22Rv1 (cell line): ENCODE measurements around the gene ZNF462.

Experiments used
- H3K27ac ChIP-seq: fragments of 450-650 bp; 2 replicates; pipeline ENCODE4 v1.5.1; 2017
- CTCF ChIP-seq: fragments of 450-650 bp; IDR thresholded peaks from 2 replicates; pipeline ENCODE4 v1.5.1; 2017; ENCODE audit warnings: mild to moderate bottlenecking
- ZFX ChIP-seq: fragments of 450-650 bp; IDR thresholded peaks from 2 replicates; pipeline ENCODE4 v1.6.1; 2017; ENCODE audit warnings: antibody characterized with exemption, borderline replicate concordance

The ZNF462 gene

DNA sequence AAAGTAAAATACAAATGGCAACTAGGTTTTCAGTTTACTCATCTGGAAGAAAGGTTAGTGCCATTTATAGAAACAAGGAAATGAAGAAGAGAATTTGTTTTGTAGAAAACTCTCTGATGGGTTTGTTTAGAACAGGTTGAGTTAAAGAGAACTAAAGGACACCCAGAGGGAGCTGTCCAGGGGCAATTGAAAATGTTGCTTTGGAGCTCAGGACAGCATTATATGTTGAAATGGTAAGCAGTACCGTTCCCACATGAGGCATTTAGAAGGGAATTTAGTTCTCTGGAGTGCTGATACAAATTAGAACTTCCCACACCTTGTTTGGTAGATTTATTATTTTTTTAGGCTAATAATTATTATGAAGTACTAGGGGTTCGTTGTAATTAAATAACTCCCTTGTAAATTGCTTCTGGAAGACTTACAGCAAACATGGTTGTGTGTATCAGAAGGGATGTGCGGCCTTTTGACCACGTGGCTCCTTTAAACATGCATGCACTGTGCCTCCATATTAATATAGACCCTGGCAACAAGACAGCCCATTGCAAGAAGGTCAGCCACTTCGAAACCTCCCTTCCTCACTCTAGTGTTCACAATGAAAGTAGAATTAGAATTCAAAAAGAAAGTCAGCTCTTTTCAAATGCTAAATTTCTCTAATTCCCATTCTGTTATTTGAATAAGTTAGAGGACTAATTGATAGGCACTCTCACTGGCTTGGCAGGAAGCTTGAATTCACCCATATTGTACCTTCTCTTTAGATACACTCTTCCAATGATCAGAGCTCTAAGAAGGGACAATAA, 71.7 kb downstream of the ZNF462 start:
- H3K27ac ChIP-seq = no peak overlapping the region
- no peak for TF ChIP-seq CTCF

DNA sequence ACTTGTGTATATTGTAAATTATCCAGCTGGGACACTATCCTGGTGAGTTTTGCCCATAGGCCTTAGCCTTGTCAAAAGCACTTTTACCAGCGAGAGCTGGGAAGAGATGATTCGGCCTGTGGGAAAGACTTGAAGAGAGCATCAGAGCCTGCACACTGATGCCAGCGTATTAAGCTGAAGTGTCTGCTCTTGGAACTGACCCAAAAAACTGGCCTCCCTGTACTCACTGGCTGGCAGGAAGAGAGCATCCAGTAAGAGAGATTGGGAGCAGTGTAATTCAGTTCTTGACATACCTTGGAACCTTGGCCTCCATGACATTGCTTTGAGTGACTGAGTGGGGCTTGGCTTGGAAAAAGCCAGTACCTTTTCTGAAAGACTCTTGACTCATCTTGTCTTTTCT, 73.7 kb downstream of the ZNF462 start:
- TF ChIP-seq CTCF = no peak
- no peak for TF ChIP-seq ZFX
- H3K27ac ChIP-seq = no peak overlapping the region

- TF ChIP-seq CTCF = no peak
- no peak for TF ChIP-seq ZFX
Observed at GRCh38 chr9:106941916-106942315, 79.0 kb downstream of the ZNF462 start.

DNA sequence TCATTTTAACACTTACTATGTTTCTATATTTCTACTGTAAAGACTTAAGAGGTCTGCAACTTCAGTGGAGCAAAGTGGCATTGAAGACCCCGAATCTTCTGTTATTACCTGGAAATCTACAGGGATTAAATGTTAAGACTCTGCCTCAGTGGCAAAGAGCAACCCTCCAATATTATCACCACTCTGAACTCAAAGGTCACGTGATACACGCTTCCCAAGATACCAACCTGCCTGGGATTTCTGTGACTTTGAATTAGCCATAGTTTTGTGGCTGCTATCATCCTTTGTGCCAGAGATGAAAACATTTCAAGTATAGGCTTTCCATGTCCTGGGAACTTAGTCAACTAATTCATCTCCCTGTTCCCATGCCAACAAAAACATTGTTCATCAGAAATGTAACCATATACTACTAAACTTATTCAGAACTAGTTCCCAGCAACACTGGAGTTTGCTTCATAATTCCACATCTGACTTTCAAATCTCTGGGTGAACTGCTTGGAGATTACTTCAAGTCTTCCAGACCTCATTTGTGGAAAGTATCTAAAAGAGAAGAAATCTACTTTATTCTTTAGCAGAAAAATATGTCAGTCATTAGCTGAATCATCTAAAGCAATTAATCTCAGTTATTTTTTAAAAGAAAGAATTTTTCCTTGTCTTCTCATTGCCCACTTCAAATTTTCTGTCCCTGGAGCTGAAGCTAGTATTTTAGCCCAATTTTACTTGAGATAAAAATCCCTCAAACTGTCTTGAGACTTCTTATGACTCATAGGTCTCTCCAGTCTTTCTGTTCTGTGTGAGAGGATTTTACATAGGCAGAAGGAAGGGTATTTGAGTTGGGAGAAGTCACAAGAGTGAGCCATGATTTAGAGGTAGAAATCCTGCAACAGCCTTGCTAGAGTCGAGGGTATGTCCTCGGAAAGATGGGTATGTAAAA, 83.0 kb downstream of the ZNF462 start:
- TF ChIP-seq CTCF (no peak), ZFX (no peak)
- no peak overlapping the region for H3K27ac ChIP-seq

More at GRCh38 chr9:106941916-106942315, 79.0 kb downstream of the ZNF462 start:
- no peak overlapping the region for H3K27ac ChIP-seq

GRCh38 chr9:106947106-106947900, 84.3 kb downstream of the ZNF462 start:
- no peak overlapping the region for H3K27ac ChIP-seq
- no peak for TF ChIP-seq ZFX
- TF ChIP-seq CTCF = no peak

- TF ChIP-seq ZFX (no peak), CTCF (no peak)
- H3K27ac ChIP-seq = no peak overlapping the region
Observed at GRCh38 chr9:106953174-106953573, 90.2 kb downstream of the ZNF462 start.
